HEK293 (cell line): ENCODE data around the gene MEOX1.
A peak's percentile ranks its signal among the peaks of the same experiment; 100 is the strongest.

Experiments
- CTCF ChIA-PET: fragments of 350-600 bp; formaldehyde crosslinking; extraction: SDS; loops from one replicate; lab custom pipeline; 2021; ENCODE audit warnings: antibody characterized with exemption; lab: Yijun Ruan, JAX
- POLR2A ChIA-PET: fragments of 300-600 bp; formaldehyde crosslinking; extraction: SDS; loops from one replicate; lab custom pipeline; 2020; ENCODE audit warnings: antibody characterized with exemption, inconsistent platforms; lab: Yijun Ruan, JAX
- H3K27ac ChIP-seq: fragments of 200-500 bp; sonication (Bioruptor generic); 2 replicates; pipeline ENCODE4 v1.5.1; 2014; ENCODE audit warnings: low read depth, low read length, control low read depth, inconsistent platforms; ENCODE audit errors: extremely low read depth
- H3K36me3 ChIP-seq, 2 experiments: fragments of 200-500 bp in 1 of 2; sonication (Bioruptor generic) in 1 of 2; 1 replicate in 1 of 2; 2 replicates in 1 of 2; pipeline ENCODE4 v1.5.1; 2014 to 2017; ENCODE audit warnings: inconsistent platforms in 2 of 2, low read length in 2 of 2; ENCODE audit not compliant: control insufficient read depth in 2 of 2, insufficient read depth in 1 of 2
- H3K4me1 ChIP-seq: fragments of 200-500 bp; sonication (Bioruptor generic); 2 replicates; pipeline ENCODE4 v1.5.1; 2014; ENCODE audit warnings: mild to moderate bottlenecking, low read length, inconsistent platforms; ENCODE audit not compliant: control insufficient read depth, insufficient read depth
- H3K4me3 ChIP-seq: 2 replicates; pipeline ENCODE4 v1.5.1; 2011; ENCODE audit warnings: low read depth, mild to moderate bottlenecking, control low read depth, low read length, moderate library complexity
- H3K9me3 ChIP-seq: fragments of 200-500 bp; sonication (Bioruptor generic); 2 replicates; pipeline ENCODE4 v1.5.1; 2014; ENCODE audit warnings: low read depth, low read length, inconsistent platforms; ENCODE audit not compliant: control insufficient read depth, insufficient read depth
- GLIS1 ChIP-seq: fragments of 450-650 bp; formaldehyde crosslinking; IDR thresholded peaks from 2 replicates; pipeline ENCODE4 v1.5.1; 2016; ENCODE audit warnings: missing biosample characterization, missing genetic modification characterization
- IKZF3 ChIP-seq: fragments of 450-650 bp; IDR thresholded peaks from 2 replicates; pipeline ENCODE4 v1.5.0; 2018; ENCODE audit warnings: missing biosample characterization, mild to moderate bottlenecking, missing genetic modification characterization, moderate library complexity
- WT1 ChIP-seq: fragments of 450-650 bp; formaldehyde crosslinking; IDR thresholded peaks from 2 replicates; pipeline ENCODE4 v1.5.1; 2016; ENCODE audit warnings: missing biosample characterization, missing genetic modification characterization
- ZBTB11 ChIP-seq: fragments of 450-650 bp; formaldehyde crosslinking; conservative IDR thresholded peaks from 2 replicates; pipeline ENCODE4 v1.5.1; 2016; ENCODE audit warnings: low read depth, missing biosample characterization, missing genetic modification characterization
- ZBTB17 ChIP-seq: fragments of 450-650 bp; formaldehyde crosslinking; IDR thresholded peaks from 2 replicates; pipeline ENCODE4 v1.5.1; 2016; ENCODE audit warnings: missing biosample characterization, missing genetic modification characterization
- ZBTB6 ChIP-seq: fragments of 450-650 bp; formaldehyde crosslinking; IDR thresholded peaks from 2 replicates; pipeline ENCODE4 v1.5.1; 2017; ENCODE audit warnings: missing biosample characterization, missing genetic modification characterization
- ZNF2 ChIP-seq: fragments of 450-650 bp; formaldehyde crosslinking; IDR thresholded peaks from 2 replicates; pipeline ENCODE4 v1.5.1; 2016; ENCODE audit warnings: missing biosample characterization, missing genetic modification characterization
- ZNF292 ChIP-seq: fragments of 450-650 bp; formaldehyde crosslinking; IDR thresholded peaks from 2 replicates; pipeline ENCODE4 v1.5.1; 2016; ENCODE audit warnings: low read depth, missing biosample characterization, missing genetic modification characterization, borderline replicate concordance
- ZNF324 ChIP-seq: fragments of 450-650 bp; formaldehyde crosslinking; IDR thresholded peaks from 2 replicates; pipeline ENCODE4 v1.5.1; 2016; ENCODE audit warnings: missing biosample characterization, missing genetic modification characterization
- ZNF561 ChIP-seq: fragments of 450-650 bp; IDR thresholded peaks from 2 replicates; pipeline ENCODE4 v1.5.1; 2018; ENCODE audit warnings: missing biosample characterization, missing genetic modification characterization, borderline replicate concordance
- ZNF600 ChIP-seq: fragments of 450-650 bp; formaldehyde crosslinking; IDR thresholded peaks from 2 replicates; pipeline ENCODE4 v1.5.1; 2016; ENCODE audit warnings: missing biosample characterization, missing genetic modification characterization
- ZNF654 ChIP-seq: fragments of 450-650 bp; formaldehyde crosslinking; IDR thresholded peaks from 2 replicates; pipeline ENCODE4 v1.5.1; 2016; ENCODE audit warnings: low read depth, missing biosample characterization, missing genetic modification characterization
- ZNF747 ChIP-seq: fragments of 450-650 bp; formaldehyde crosslinking; IDR thresholded peaks from 2 replicates; pipeline ENCODE4 v1.5.1; 2016; ENCODE audit warnings: missing biosample characterization, missing genetic modification characterization
- ZNF76 ChIP-seq: fragments of 450-650 bp; formaldehyde crosslinking; IDR thresholded peaks from 2 replicates; pipeline ENCODE4; 2016; ENCODE audit warnings: low read depth, missing biosample characterization, missing genetic modification characterization, borderline replicate concordance
- ZNF768 ChIP-seq: fragments of 450-650 bp; formaldehyde crosslinking; IDR thresholded peaks from 2 replicates; pipeline ENCODE4 v1.5.1; 2018; ENCODE audit warnings: missing biosample characterization, mild to moderate bottlenecking, missing genetic modification characterization
- ZSCAN30 ChIP-seq: fragments of 450-650 bp; IDR thresholded peaks from 2 replicates; pipeline ENCODE4 v1.5.1; 2018; ENCODE audit warnings: missing biosample characterization, mild to moderate bottlenecking, missing genetic modification characterization, moderate library complexity
- TF ChIP-seq, protein P1 (sequence below): fragments of 450-650 bp; formaldehyde crosslinking; IDR thresholded peaks from 2 replicates; pipeline ENCODE4 v1.5.1; 2016; ENCODE audit warnings: missing biosample characterization, missing genetic modification characterization
- TF ChIP-seq, protein P2 (sequence below): fragments of 450-650 bp; formaldehyde crosslinking; IDR thresholded peaks from 2 replicates; pipeline ENCODE4 v1.5.1; 2016; ENCODE audit warnings: missing biosample characterization, missing genetic modification characterization, borderline replicate concordance

Gene MEOX1

GRCh38 chr17:43673516-43674323 lies 12.0 kb upstream of the MEOX1 start:
- CTCF ChIA-PET = interaction anchor here (0.6 to 3.1 kb wide), 69 partner anchors 9 to 829 kb away, joined by 3 to 28 read pairs (median 5); partner anchors contain the start of gene MEOX1
- H3K36me3 ChIP-seq = no peaks in the 10 kb centered on the region
- H3K4me1 ChIP-seq = peaks cover 38% of the 10 kb centered on the region
- no peaks in the 10 kb centered on the region for H3K9me3 ChIP-seq
- peak; percentile 39; the same call in 1 of the 2 replicates for TF ChIP-seq ZNF2 (tag by site-specific recombination)
- TF ChIP-seq ZBTB17 (tag by site-specific recombination) = peak; percentile 71
- TF ChIP-seq ZBTB11 (tag by site-specific recombination) = no peak
- TF ChIP-seq ZNF654 (tag by site-specific recombination) = peak; percentile 76
- TF ChIP-seq ZNF561 (tag by site-specific recombination) = 0 out of 2 replicates have a peak, but pooled peaks have one; percentile 31
- 0 out of 2 replicates have a peak, but pooled peaks have one; percentile 15 for TF ChIP-seq ZNF76 (tag by site-specific recombination)
- TF ChIP-seq ZSCAN30 (tag by site-specific recombination) = peak; percentile 24; the same call in 1 of the 2 replicates
- no peak for TF ChIP-seq ZNF747 (tag by site-specific recombination)
- TF ChIP-seq, protein P1, sequence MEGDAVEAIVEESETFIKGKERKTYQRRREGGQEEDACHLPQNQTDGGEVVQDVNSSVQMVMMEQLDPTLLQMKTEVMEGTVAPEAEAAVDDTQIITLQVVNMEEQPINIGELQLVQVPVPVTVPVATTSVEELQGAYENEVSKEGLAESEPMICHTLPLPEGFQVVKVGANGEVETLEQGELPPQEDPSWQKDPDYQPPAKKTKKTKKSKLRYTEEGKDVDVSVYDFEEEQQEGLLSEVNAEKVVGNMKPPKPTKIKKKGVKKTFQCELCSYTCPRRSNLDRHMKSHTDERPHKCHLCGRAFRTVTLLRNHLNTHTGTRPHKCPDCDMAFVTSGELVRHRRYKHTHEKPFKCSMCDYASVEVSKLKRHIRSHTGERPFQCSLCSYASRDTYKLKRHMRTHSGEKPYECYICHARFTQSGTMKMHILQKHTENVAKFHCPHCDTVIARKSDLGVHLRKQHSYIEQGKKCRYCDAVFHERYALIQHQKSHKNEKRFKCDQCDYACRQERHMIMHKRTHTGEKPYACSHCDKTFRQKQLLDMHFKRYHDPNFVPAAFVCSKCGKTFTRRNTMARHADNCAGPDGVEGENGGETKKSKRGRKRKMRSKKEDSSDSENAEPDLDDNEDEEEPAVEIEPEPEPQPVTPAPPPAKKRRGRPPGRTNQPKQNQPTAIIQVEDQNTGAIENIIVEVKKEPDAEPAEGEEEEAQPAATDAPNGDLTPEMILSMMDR = peak; percentile 60; the same call in 1 of the 2 replicates
- 0 out of 2 replicates have a peak, but pooled peaks have one; percentile 3 for TF ChIP-seq ZBTB6 (tag by site-specific recombination)
- TF ChIP-seq ZNF324 (tag by site-specific recombination) = 0 out of 2 replicates have a peak, but pooled peaks have one; percentile 22
- POLR2A ChIA-PET = interaction anchor here (1.8 to 2.1 kb wide), 2 partner anchors 82 to 96 kb away, joined by 5 to 16 read pairs; no protein-coding TSS in a partner anchor
- no peak overlapping the region for H3K27ac ChIP-seq
- no peak overlapping the region for H3K4me3 ChIP-seq

DNA sequence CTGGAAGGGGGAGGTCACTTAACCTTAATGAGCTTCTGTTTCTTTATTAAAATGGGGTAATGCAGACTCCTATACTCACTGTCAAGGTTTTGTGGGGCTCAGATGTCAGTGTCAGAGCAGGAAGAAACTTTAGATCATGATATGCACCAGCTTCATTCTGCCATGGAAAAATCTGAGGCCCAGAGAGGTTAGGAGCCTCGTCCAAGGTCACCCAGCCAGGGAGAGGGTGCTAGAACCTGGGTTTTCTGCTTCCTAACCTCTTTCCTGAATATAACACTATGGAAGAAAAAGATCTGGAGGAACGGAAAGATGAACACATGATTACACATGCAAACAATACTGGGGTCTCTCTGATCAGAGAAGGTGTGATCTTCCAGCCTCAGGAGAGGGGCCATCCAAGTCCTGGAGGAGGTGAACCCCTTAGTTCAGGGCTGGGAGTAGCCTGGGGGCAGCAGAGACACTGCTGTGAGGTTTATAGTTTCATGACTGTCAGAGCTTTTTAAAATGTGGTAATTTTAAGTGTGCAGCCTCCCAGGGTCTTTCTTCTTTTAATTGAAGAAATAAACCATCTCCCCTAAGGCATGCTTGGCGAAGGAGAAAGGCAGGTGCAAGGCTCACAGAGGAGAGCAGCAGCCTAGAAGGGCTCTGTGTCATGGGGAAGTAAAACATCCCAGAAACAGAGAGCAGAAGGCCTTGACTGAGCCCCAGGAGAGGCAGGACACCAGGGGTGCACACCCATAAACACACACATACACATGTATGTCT lies 10.2 kb upstream of the MEOX1 start:
- H3K4me3 ChIP-seq = no peak overlapping the region
- POLR2A ChIA-PET = interaction anchor here (0.6 kb wide), 1 partner anchor 162 kb away, joined by 4 read pairs; no protein-coding TSS in a partner anchor
- H3K4me1 ChIP-seq = peaks cover 32% of the 10 kb centered on the region
- no peaks in the 10 kb centered on the region for H3K9me3 ChIP-seq
- H3K36me3 ChIP-seq = no peaks in the 10 kb centered on the region
- TF ChIP-seq GLIS1 (tag by site-specific recombination) (peak; percentile 92), ZNF600 (peak; percentile 74), WT1 (tag by site-specific recombination) (peak; percentile 68), ZNF292 (tag by site-specific recombination) (no peak), IKZF3 (tag by site-specific recombination) (0 out of 2 replicates have a peak, but pooled peaks have one; percentile 38), ZNF768 (tag by site-specific recombination) (peak; percentile 91; the same call in 1 of the 2 replicates)
- TF ChIP-seq, protein P2, sequence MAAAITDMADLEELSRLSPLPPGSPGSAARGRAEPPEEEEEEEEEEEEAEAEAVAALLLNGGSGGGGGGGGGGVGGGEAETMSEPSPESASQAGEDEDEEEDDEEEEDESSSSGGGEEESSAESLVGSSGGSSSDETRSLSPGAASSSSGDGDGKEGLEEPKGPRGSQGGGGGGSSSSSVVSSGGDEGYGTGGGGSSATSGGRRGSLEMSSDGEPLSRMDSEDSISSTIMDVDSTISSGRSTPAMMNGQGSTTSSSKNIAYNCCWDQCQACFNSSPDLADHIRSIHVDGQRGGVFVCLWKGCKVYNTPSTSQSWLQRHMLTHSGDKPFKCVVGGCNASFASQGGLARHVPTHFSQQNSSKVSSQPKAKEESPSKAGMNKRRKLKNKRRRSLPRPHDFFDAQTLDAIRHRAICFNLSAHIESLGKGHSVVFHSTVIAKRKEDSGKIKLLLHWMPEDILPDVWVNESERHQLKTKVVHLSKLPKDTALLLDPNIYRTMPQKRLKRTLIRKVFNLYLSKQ = no peak
- peak overlapping the region; percentile 35; the same call in 1 of the 2 replicates for H3K27ac ChIP-seq
- CTCF ChIA-PET = interaction anchor here (0.6 to 3.1 kb wide), 15 partner anchors 10 to 278 kb away, joined by 3 to 28 read pairs (median 4); partner anchors contain the start of gene MEOX1
